ENCODE measurements around the gene PCBD2.
"Not testable (repeated sequence)": the region's sequence is repeated elsewhere in the genome, so short reads cannot be mapped to it uniquely, and the experiment has no call there.

PCBD2 gene

GRCh38 chr5:134905246-134905996 lies 490 bp downstream of the PCBD2 start:
- peak in 44 of 56 donors; percentile 3 to 82 (median 64) for DNase-seq

DNA sequence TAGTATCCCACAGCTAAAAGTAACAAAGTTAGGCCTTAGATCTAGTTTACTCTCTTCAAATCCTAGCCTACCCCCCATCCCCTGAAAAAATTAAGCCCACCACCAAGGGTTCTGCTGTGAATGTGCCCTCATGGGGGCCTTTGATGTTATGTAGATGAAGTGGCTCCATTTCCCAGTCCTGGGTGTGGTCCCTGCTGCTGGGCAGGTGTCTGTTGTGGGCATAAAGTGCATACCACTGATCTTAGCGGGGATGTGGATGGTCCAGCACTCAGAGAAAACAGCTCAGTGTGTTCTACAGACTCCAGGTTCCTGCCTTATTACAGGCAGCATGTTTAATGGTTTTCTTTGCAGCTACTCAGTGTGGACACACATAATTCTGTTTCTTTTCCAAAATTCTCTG lies 1.9 kb downstream of the PCBD2 start:
- no peak for DNase-seq

- DNase-seq = not testable (repeated sequence)
These were observed 5.8 kb downstream of the PCBD2 start for GRCh38 chr5:134910752-134911151.

DNA sequence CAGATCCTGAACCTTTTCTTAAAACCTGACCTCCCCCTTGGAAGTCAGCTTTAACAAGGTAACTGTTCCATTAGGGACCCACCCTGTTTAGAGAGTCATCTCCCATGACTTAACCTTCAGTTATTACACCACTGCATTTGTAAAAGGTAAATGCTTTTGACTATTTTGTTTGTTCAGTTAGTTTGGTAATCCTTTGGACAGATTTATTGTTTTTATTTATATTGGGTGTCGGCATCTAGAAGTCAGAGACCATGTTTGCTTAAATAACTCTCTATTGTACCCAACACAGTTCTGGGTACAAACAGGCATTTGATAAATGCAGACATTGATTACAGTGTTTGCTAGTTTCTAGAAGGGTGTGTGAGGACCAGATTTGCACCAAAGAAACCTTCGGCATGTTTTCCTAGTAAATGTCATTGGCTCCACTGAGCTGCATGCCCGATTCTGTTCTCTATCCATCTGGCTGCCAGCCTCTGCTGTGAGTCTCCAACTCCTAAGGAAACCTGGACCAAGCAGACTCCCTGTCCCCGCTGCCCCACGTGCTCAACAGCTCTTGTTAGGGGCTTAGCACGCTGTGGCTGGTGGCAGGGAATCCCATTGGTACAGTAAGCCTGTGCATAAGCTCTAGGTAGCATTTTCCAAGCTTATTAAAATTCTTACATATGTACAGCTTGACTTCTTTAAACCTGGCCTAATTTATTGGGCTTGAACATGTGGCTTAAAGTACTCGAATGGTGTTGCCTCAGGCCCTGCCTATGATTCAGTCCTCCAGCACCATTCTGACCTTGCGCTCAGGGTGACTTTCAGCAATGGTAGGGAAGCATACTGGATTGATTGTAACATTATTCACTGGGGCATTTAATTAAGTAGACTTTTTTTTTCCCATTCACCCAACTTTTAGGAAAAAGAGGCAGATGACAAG lies 6.6 kb downstream of the PCBD2 start:
- DNase-seq = peak in 3 of 56 donors; percentile 2 to 10 (median 7)

DNA sequence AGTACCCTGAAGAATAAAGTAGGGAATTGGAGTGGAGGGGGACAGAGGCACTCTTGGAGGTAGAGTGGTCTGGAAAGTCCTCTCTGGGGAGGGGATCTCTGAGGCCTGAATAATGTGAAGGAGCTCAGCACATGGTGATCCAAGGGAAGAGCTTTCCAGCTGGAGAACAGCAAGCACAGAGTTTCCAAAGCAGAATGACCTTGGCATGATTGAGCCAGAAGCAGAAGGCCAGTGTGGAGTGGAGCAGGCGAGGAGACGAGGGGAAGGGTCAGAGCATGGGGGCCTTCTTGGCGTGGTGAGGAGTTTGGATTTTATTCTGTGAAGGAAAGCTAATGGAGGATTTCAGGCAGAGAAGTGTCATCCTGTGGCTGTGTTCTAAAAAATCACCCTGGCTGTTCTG lies 8.3 kb downstream of the PCBD2 start:
- DNase-seq = no peak

- no peak for DNase-seq
These were observed 8.9 kb downstream of the PCBD2 start for GRCh38 chr5:134913795-134914194.

GRCh38 chr5:134917070-134917815 lies 12.3 kb downstream of the PCBD2 start:
- no peak for DNase-seq

DNA sequence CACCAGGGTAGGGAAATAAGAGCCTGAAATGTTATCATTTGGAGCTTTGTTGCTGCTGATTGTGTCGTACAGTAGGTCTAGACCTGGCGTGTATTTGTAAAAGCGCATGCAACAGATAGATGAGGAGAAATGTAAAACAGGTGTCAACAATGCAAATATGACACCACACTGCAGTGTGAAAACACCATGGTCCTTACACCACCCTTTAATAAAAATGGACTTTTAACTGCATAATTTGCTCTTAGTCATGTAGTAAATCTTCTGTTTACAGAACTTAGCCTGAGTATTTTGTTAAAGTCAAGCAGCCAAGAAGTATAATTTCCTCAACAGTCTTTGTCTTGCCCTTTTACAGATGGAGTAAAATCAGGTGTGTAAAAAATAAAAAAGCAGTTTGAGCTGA lies 13.9 kb downstream of the PCBD2 start:
- DNase-seq = no peak

DNA sequence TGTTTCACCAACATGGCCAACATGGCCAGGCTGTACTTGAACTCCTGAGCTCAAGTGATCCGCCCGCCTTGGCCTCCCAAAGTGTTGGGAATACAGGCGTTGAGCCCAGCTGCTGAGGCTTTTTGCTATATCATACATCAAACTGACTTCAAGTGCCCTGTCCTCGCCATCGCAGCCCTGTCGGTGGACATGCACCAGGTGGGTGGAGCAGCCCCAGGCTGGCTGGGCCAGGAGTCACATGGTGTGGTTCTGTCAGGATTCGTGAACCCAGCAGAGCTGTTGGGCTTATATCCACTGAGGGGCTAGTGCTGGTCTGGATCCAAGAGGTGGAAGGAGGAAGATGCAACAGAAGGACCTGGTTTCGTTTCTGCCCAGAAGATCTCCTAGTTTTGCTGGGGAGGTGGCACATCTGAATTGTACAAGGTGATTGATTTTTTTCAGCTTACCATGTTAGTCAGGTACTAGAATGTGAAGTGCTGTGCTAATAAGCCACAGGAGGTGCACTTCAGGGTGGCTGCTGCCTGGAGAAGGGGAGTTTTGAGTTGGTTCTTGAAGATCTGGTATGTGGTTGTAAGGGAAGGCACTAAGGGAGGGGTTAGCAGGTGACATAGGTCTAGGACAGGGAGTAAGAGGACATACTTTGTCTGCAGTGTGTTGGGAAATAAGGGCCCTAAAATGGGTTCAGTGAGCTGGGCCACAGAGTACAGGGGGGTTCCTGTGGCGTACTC lies 16.1 kb downstream of the PCBD2 start:
- DNase-seq = no peak

DNA sequence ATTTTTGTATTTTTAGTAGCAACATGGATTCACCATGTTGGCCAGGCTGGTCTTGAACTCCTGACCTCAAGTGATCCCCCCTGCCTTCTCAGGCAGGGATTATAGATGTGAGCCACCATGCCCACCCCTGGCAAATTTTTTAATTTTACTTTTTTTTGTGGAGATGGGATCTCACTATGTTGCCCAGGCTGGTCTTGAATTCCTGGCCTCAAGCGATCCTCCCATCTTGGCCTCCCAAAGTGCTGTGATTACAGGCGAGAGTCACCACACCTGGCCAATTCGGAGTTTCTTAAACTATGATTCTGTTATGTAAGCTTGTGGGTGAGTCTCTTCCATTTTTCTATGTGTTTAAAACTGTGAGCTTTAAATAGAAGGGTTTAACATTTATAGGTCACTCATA lies 27.6 kb downstream of the PCBD2 start:
- DNase-seq = no peak

- no peak for DNase-seq
These were observed 29.3 kb downstream of the PCBD2 start for GRCh38 chr5:134934202-134934601.

DNA sequence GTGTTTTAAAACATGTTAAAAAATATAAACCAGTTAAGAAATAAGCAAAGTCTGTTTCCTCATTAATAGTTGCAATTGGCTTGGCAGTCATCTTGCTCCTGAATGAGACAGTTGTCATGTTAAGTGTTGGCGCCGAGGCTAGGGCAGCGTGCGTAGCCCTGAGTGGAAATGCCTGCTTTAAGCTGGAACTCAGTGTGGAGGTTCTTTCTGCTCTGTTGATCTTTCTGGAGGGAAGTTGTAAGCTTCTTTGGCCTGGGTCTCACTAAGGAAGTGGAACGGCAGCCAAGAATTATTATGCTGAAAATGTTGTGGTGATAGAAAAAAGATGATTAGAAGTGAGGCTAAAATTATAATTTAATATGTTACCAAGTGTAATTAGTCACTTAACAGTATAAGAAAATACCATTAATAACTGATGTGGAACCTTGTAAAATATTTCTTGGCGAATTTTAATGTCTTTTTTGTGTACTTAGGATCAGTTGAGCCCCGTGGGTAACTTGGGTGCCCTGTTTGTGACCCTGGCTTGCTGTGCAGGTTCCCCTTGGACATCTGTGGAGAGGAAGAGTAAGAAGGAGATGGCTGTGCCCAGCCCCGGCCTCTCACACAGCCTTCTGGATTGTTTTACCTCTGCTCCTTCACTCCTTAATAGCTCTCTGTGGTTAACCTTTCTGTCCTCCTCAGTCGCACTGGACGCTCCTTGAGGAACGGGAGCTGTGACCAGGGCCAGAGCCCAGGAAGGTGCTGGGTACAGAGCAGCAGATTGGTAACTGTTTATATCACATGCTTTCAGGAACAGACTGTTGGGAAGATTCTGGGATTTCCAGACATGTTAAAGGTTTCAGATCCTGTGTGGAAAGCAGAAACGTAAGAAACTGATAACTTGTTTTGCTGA lies 31.0 kb downstream of the PCBD2 start:
- no peak for DNase-seq

DNA sequence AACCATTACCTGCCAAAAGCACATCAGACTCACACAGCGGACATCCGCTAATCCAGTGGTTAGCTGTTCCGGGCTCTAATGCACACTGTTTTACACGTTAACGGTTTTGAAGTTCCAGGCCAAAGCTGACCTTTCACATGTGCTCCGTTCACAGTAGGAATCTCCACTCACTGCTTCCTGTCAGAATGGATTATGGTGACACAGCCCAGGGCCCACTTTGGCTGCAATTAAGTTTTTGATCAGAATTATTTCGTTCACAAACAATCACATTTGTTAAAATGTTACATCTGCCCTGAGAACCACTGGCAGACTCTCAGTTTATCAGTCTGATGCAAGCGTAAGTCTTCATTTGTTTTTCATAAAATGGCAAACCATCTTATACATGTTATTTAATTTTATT lies 32.6 kb downstream of the PCBD2 start:
- DNase-seq = no peak

DNA sequence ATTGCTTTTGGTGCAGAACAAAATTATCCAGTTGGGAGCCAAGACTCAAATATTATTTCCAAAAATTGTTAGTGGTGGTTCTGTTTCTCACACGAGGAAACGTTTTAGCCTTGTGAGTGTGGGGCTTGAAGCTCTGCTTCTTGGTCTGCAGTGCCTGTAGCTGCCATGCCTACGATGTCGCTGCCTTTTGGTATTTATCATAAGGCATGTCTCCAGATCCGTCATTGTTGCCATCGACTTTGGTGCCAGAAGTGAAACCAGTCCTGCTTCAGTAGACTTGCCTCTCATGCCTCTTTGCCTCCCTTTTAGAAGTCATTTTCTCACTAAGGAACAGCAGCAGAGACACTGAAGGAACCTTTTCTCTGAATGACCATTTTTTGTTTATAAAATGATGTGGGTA lies 33.1 kb downstream of the PCBD2 start:
- DNase-seq = no peak

DNA sequence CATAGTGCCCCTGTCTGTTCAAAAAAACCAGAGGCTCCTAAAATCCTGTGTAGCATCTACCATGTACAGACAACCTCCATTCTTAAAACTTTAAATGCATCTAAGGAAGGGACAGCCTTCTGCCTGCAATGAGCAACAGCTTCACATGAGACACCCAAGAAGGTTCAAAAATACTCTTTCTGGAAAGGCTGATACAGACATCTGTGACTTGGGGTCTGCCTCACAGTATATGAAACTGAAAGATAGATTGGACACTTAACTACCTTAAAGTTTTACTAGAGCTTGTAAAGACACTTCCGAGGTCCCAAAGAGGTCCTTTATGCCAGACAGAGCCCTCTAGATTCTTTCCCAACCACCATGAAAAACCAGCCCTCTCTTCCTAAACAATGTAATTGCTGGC lies 34.6 kb downstream of the PCBD2 start:
- no peak for DNase-seq

GRCh38 chr5:134943547-134943946 lies 38.6 kb downstream of the PCBD2 start:
- DNase-seq = no peak

- no peak for DNase-seq
These were observed 39.7 kb downstream of the PCBD2 start for GRCh38 chr5:134944630-134945029.

DNA sequence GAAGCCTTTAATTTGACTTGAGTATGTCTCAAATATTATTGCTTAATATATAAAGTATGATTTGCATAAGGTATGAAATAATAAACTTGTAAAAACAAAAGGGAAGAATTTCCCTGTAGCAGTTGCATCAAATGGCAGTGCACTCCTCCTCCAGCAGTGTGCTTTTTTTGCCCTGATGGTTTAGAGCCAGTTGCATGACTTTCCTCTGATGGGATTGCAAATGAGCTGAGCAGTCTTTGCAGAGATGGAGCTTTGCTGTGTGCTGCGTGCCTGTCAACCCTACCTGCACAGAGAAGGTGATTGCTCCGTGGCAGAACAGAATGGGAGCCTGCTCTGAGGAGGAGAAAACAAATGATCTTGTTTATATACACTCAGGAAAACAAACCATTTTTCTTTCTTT lies 40.1 kb downstream of the PCBD2 start:
- DNase-seq = no peak

DNA sequence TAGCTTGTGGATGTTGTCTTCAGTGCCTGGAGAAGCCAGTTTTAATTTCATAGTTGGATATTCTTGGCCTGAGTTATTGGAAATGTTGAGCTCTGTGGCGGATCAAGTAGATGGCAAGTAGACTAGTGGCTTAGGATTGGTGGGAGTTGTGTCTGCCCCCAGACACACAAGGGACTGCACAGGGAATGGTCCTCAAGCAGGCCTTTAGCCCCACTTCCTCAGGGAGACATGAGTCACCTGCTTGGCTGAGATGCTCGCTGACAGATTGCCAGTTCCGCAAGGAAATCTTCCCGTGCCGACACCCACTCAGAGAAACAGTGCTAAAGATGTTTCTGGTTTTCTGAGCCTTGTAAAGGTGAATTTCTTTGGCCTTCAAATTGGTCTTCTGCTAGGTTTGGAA lies 44.0 kb downstream of the PCBD2 start:
- peak in 1 of 56 donors; percentile 3 for DNase-seq

GRCh38 chr5:134949316-134949715 lies 44.4 kb downstream of the PCBD2 start:
- no peak for DNase-seq
